Mucosa of gallbladder (tissue), 1 donor: ENCODE data around the gene USH2A. TPM values are rescaled to one million over a fixed set of nuclear protein-coding genes. Genes with fewer than 3 reads are reported as not detected.
"Not testable (repeated sequence)": the region's sequence is repeated elsewhere in the genome, so short reads cannot be mapped to it uniquely, and the experiment has no call there.

Source experiments
- DNase-seq: peaks from one replicate; pipeline ENCODE4 v3.0.0-alpha.2; 2020; ENCODE audit warnings: low spot score
- total RNA-seq: library from RNA; stranded (reverse); gene quantifications from one replicate; pipeline ENCODE4 v1.2.1, GENCODE V29; 2021
- donor health status: DM: no; HTN: no; CAD: no.

USH2A gene
- total RNA-seq, 1 donor from 2014 or later, result 0.03 TPM

- DNase-seq, result no peak
These were observed 373.4 kb downstream of the USH2A start for GRCh38 chr1:216049741-216050430.

GRCh38 chr1:216047811-216048572 is 375.3 kb downstream of the USH2A start:
- DNase-seq, result no peak

- DNase-seq, result no peak
These were observed 376.9 kb downstream of the USH2A start for GRCh38 chr1:216046336-216046735.

- DNase-seq, result no peak
These were observed 377.8 kb downstream of the USH2A start for GRCh38 chr1:216045400-216045799.

GRCh38 chr1:216044538-216044937 is 378.7 kb downstream of the USH2A start:
- no peak for DNase-seq

DNA sequence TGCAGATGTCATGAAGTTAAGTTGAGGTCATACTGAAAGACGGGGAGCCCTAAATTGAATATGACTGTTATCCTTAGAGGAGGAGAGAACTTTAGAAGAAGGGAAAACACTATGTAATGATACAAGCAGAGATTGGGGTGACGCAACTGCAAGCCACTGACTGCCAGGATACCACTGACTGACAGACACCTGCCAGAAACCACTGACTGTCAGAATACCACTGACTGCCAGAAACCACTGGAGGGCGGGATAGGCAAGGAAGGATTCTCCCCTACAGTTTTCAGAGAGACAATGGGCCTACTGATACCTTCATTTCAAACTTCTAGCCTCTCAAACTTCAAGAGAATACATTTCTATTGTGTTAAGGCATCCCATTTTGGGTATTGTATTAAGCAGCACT is 388.7 kb downstream of the USH2A start:
- no peak for DNase-seq

DNA sequence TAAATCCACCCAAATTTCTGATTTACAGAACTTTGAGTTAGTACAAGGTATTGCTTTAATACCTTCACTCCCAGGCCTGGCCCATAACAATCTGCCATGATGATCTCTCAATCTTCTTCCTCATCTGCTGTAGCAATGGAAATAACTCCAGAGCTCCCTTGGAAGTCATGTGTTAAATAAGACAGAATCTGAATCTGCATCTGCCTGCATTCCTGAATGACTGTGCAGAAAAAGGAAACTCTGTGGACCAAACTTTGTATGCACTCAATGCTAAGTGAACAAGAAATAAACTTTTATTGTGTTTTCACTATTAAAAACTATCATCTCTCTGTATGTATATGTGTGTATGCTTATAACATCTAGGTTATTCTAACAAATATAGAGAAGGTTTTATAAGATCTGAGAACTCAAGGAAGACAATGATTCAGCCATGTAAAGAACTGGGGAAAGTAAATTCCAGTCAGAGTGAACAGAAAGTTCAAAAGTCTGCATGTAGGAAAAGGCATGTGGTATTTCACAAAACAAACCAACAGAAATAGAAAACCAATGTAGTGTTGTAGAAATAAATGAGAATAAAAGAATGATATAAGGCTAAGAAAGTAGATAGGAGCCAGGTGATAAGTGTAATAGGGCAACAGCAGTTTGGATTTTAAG is 390.2 kb downstream of the USH2A start:
- no peak for DNase-seq

DNA sequence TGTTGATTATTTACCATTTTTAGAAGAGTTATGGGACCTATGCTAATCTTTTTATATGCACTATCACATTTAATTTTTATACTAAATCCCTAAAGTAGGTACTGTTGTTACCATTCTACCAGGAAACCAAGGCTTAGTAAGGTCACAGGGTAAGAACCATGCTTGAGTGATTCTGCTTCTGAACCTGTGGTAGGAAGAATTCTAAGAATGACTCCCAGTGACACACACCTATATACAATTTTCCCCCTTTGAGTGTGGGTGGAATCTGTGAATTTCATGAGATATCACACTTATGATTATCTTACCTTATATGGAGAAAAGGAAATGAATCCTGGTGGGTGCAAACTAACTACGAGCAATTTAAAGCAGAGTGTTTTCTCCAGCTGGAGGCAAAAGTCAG is 391.0 kb downstream of the USH2A start:
- no peak for DNase-seq

GRCh38 chr1:216028631-216029030 is 394.6 kb downstream of the USH2A start:
- no peak for DNase-seq

DNA sequence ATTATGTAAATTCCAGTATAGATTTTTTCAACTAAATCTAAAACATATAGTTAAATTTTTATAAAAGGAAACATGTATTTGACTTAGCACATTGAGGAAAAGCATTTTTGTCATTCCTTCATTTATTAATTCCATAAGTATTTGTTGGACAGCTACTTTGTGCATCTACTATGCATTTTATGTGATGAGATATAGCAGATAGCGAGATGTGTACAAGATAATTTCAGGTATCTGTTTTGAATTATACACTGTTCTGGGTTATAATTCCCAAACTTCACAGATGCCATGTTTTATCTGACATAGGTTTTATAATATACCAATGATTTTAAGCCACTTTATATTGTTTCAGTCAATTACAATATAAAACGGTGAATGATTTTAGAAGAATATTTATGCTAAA is 398.7 kb downstream of the USH2A start:
- no peak for DNase-seq

- DNase-seq, result no peak
These were observed 402.4 kb downstream of the USH2A start for GRCh38 chr1:216020743-216021345.

DNA sequence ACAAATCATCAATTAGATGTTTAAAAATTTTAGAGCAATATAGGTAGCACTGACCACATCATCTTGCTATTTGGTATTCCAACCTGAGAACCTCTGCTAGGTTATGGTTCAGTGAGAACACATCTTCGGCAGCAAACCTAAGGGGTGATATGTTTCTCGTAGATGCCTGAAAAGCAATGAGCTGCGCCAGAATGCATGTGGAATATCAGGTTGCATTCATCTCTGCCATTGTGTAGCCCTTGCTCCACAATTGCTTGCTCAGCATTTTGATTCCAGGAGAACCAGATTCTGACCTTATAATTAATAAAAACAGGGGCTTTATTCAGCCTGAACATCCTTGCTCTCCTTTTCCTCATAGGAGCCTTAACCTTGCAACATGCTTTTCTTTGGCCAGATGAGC is 408.1 kb downstream of the USH2A start:
- DNase-seq, result no peak

- no peak for DNase-seq
These were observed 409.2 kb downstream of the USH2A start for GRCh38 chr1:216014086-216014485.

GRCh38 chr1:216009456-216009855 is 413.8 kb downstream of the USH2A start:
- not testable (repeated sequence) for DNase-seq

DNA sequence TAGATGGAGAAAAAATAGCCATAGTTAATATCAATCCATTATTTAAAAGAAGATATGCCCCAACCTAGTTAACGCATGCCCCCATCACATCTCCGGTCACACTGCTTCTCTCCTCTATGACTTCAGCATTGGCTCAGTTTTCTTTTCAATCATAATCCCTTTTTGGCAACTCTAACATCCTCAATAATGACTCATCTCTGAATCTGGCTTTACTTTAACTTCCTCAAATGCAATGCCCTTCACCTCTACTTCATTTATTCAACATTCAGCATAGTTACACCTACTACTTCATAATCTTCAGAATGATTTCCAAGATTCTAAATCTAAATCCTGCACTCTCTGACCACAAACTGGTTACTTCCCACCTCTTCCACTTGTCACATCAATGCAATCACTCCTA is 417.3 kb downstream of the USH2A start:
- DNase-seq, result no peak

DNA sequence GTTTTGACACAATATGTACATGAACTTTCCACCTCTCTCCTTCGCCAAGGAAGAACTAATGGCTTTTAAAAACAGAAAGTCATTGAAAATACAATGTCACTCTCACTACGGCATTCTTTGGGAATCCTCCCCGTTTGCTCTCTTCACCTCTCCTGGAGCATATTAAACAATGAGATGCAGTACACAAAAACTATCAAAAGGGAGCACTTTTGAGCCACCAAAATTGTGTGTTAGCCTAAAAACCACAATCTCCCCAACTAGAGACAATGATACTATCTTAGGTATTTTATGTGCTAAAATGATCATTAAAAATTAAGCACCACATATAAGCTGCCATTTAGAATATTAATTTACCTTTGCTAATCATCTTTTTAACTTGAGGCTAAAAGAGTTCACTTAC is 430.6 kb downstream of the USH2A start:
- DNase-seq, result no peak

GRCh38 chr1:215987092-215987875 is 436.0 kb downstream of the USH2A start:
- no peak for DNase-seq

GRCh38 chr1:215986401-215986800 is 436.8 kb downstream of the USH2A start:
- DNase-seq, result no peak

DNA sequence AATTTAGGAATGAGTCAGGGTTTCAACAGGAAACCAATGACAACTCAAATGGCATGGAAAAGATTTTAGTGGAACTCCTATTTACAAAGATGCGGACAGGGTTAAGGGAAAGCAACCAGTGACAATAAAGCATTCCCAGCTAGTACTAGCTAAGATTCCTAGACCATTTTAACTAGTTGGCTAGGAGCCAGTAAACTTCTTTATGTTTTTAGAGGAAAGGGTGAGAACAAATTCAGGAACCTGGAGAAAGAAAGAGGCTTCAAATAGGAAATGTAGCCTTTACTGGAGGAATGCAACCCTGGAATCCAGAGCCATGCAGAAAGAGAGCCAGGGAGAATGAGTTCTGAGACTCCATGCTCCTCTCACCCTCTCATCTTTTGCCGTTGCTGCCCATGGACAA is 439.6 kb downstream of the USH2A start:
- no peak for DNase-seq

- DNase-seq, result no peak
These were observed 451.3 kb downstream of the USH2A start for GRCh38 chr1:215971793-215972441.

GRCh38 chr1:215970406-215970805 is 452.8 kb downstream of the USH2A start:
- no peak for DNase-seq
